ENCODE data around the gene AGBL5. TPM values are rescaled to one million over a fixed set of nuclear protein-coding genes. Genes with fewer than 3 reads are reported as not detected.
"Not testable (repeated sequence)": the region's sequence is repeated elsewhere in the genome, so short reads cannot be mapped to it uniquely, and the experiment has no call there.

AGBL5 gene
- total RNA-seq, 1 donor from 2014 or later = 6.8 TPM

DNA sequence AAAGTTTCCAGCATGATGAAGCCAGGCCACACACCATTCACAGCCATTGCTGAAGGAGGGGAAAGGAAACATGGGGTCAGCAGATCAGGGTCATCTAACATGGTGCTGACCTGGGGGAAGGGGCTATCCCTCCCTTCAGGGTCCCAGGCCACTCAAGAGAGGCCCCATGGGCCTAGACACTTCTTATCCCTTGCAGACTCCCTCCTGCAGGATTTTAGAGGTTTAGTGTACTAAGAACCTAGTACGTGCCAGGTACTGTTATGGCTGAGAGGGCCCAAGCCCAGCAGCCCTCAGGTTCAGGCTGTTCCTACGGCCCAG is 43.9 kb downstream of the AGBL5 start:
- intact Hi-C loops (cut with DNase I) = loop anchor here (5.0 kb wide), 1 partner anchor 97 kb away; no protein-coding TSS in a partner anchor
- DNase-seq (no peak), ATAC-seq (ENCODE audit: poor library complexity) (no peak)

DNA sequence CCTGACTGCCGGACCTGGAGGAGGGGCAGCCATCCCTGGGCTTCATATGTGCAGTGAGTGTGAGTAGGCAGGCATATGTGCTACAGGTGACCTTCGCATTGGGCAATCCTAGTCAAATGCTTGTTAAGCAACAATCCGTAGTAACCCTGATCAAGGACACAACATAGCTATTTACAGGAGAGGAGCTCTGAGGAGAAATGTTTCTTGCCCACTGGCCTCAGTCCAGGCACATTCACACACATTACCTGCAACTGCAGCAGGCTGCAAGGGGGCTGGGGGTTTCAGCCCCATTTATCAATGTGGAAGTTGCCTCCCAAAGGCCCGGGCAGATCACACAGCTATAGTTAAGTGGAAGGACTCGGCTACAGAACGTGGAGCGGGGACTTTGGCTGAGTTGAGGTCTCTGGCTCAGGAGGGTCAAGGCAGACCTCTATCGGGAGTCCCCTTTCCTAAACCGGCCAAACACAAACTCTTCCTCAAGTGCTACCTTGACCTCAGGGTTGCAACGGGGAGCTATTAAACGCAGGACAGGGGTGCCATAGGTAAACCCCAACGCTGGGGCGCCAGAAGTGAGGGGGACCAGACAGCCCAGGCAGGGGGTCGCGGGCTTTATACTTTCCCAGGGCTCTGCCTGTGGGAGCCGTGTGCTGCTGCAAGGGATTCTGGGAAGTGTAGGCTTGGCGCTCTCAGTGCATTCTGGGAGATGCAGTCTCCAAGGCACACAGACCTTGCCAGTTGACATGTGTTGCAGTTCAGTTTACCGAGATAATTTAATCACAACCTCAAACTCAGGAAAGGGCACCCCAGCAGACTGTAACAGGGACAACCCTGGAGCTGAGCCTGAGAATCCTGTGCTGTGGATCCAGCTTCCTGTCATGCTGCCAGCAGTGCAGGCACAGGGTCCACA is 44.5 kb downstream of the AGBL5 start:
- intact Hi-C loops (cut with DNase I) = loop anchor here (5.0 kb wide), 1 partner anchor 96 kb away; no protein-coding TSS in a partner anchor
- DNase-seq (peak; percentile 73), ATAC-seq (ENCODE audit: poor library complexity) (peak; percentile 90)

DNA sequence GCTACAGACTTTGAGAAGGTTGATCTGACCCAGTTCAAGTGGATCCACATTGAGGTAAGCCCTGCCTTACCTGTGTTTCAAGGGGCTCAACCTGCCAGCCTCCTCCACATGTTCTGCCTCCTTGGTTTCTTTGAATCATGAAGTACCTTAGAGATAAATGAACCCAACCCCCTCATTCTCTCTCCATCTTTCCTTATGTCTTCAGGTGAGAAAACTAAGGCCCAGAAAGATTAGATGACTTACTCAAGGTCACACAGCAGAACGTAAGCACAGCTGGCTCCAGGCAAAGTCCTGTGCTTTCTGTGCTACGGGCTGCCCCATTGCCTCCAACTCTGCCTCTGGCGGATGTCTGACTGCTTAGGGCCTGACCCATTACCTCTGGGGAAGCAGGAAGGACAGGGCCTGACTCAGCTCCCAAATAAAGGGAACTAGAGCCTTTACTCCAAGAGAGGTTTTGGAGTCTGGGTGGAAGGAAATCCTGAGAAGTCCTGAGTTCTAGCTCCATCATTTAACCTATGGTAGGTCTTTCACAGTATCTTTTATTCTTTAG is 45.4 kb downstream of the AGBL5 start:
- ATAC-seq (ENCODE audit: poor library complexity) (peak; percentile 25), DNase-seq (no peak)
- intact Hi-C loops (cut with DNase I) = loop anchor here (5.0 kb wide), 1 partner anchor 95 kb away; no protein-coding TSS in a partner anchor

DNA sequence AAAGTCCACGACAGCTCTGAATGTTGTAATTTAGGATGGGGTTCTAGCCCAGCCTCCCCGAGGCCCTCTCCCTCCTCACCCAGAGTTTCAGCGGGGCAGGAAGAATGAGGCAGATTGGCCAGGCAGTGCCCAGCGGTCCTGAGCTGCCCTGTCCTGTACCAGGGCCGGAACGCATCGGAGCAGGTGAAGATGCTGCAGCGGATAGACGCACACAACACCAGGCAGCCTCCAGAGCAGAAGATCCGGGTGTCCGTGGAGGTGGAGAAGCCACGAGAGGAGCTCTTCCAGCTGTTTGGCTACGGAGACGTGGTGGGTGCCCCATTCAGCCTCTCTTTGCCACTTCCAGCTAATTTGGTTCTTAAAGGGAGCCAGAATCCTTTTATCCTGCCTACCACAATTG is 45.9 kb downstream of the AGBL5 start:
- no peak for ATAC-seq (ENCODE audit: poor library complexity)
- intact Hi-C loops (cut with DNase I) = loop anchor here (5.0 kb wide), 1 partner anchor 95 kb away; no protein-coding TSS in a partner anchor
- DNase-seq = no peak

DNA sequence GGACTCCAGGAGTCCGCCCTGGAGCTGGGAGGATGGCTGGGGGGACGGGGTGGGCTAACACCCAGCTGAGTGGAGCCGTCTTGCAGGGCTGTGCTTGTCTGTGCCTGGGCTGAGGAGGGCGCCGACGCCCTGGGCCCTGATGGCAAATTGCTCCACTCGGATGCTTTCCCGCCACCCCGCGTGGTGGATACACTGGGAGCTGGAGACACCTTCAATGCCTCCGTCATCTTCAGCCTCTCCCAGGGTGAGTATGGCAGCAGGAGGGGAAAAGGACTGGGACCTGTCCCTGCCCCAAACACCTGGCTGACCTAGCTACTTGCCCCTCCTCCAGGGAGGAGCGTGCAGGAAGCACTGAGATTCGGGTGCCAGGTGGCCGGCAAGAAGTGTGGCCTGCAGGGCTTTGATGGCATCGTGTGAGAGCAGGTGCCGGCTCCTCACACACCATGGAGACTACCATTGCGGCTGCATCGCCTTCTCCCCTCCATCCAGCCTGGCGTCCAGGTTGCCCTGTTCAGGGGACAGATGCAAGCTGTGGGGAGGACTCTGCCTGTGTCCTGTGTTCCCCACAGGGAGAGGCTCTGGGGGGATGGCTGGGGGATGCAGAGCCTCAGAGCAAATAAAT is 48.0 kb downstream of the AGBL5 start:
- intact Hi-C loops (cut with DNase I) = loop anchor here (5.0 kb wide), 1 partner anchor 93 kb away; no protein-coding TSS in a partner anchor
- DNase-seq (no peak), ATAC-seq (ENCODE audit: poor library complexity) (no peak)

DNA sequence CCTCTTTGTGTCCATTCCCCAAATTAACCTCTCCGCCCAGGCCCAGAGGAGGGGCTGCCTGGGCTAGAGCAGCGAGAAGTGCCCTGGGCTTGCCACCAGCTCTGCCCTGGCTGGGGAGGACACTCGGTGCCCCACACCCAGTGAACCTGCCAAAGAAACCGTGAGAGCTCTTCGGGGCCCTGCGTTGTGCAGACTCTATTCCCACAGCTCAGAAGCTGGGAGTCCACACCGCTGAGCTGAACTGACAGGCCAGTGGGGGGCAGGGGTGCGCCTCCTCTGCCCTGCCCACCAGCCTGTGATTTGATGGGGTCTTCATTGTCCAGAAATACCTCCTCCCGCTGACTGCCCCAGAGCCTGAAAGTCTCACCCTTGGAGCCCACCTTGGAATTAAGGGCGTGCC is 48.6 kb downstream of the AGBL5 start:
- intact Hi-C loops (cut with DNase I) = loop anchor here (5.0 kb wide), 1 partner anchor 177 kb away; the partner anchor contains the start of gene DNAJC5G
- DNase-seq = no peak
- ATAC-seq (ENCODE audit: poor library complexity) = no peak

DNA sequence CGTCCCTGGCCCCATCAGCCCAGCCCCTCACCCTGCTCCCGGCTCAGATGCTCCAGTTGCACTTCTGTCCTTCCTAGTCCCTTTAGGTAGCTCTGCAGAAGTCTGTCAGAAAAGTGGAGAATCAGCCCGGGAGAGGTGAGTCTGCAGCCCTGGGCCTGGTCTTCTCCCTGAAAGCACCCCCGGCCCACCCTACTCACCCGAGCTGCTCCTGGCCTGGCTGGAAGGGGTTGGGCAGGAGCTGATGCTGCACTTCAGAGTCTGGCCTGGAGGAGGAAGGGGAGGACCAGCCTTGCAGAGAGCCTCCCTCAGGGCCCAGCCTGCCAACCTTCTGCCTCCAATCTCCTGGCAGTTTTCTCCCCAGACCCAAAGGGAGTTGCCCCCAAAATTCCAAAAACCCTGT is 50.9 kb downstream of the AGBL5 start:
- DNase-seq (no peak), ATAC-seq (ENCODE audit: poor library complexity) (no peak)
- intact Hi-C loops (cut with DNase I) = loop anchor here (5.0 kb wide), 1 partner anchor 175 kb away; the partner anchor contains the start of gene DNAJC5G

DNA sequence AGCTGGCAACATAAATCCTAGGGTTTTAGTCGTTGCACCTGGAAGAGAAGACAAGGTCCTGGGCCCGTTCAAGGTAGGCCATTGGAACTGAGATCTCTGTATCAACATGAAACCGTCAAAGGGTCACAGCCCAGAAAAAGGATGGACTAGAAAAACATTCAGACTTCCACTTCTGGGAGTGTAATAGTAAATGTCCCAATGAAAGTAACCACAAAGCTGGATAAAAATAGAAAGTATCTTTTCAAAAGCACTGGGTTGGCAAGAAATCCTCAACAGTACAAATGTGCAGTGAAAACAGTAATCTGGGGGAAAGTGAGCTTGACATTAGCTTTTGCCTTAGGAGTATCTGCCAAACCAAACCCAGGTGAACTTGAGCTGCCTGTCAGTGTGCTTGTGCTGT is 54.5 kb downstream of the AGBL5 start:
- ATAC-seq (ENCODE audit: poor library complexity) (no peak), DNase-seq (no peak)
- intact Hi-C loops (cut with DNase I) = no loop called here

DNA sequence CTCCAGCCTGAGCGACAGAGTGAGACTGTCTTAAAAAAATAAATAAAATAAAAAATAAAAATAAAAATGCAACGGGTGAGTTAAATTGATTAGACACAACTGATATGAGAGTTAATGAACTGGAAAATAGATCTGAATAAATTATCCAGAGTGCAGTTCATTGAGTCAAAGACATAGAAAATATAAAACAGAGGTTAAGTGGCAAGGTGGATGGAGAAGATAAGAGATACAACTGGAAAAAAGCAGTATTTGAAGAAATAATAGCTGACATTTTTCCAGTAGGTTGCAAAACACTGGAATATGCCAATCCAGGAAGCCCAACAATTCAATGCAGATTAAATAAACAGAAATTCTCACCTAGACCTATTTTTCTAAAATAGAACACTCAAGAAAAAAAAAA is 56.8 kb downstream of the AGBL5 start:
- intact Hi-C loops (cut with DNase I) = no loop called here
- ATAC-seq (ENCODE audit: poor library complexity) (no peak), DNase-seq (no peak)

DNA sequence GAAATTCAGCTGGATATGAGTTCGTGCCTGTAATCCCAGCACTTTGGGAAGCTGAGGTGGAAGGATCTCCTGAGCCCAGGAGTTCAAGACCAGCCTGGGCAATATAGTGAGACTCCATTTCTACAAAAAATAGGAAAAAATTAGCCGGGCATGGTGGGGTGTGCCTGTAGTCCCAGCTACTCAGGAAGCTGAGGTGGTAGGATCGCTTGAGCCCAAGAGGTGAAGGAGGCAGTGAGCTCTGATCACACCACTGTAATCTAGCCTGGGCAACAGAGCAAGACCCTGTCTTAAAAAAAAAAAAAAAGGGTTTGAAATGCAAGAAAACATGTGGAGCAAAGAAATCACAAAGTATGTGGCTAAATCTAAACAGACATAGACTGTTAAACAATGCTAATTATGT is 57.6 kb downstream of the AGBL5 start:
- intact Hi-C loops (cut with DNase I) = no loop called here

DNA sequence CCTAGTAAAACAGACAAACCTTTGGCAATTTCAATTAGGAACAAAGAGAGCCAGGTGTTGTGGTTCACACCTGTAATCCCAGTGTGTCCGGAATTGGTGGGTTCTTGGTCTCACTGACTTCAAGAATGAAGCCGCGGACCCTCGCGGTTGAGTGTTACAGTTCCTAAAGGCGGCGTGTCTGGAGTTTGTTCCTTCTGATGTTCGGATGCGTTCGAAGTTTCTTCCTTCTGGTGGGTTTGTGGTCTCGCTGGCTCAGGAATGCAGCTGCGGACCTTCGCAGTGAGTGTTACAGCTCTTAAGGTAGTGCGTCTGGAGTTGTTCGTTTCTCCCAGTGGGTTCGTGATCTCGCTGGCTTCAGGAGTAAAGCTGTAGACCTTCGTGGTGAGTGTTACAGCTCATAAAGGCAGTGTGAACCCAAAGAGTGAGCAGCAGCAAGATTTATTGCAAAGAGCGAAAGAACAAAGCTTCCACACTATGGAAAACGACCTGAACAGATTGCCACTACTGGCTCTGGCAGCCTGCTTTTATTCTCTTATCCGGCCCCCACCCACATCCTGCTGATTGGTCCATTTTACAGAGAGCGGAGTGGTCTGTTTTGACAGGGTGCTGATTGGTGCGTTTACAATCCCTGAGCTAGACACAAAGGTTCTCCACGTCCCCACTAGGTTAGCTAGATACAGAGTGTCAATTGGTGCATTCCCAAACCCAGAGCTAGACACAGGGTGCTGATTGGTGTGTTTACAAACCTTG is 59.3 kb downstream of the AGBL5 start:
- ATAC-seq (ENCODE audit: poor library complexity); intact Hi-C loops (cut with DNase I); DNase-seq: not testable (repeated sequence)

More for the DNA sequence above, 57.6 kb downstream of the AGBL5 start:
- no peak for DNase-seq
- no peak for ATAC-seq (ENCODE audit: poor library complexity)

DNA sequence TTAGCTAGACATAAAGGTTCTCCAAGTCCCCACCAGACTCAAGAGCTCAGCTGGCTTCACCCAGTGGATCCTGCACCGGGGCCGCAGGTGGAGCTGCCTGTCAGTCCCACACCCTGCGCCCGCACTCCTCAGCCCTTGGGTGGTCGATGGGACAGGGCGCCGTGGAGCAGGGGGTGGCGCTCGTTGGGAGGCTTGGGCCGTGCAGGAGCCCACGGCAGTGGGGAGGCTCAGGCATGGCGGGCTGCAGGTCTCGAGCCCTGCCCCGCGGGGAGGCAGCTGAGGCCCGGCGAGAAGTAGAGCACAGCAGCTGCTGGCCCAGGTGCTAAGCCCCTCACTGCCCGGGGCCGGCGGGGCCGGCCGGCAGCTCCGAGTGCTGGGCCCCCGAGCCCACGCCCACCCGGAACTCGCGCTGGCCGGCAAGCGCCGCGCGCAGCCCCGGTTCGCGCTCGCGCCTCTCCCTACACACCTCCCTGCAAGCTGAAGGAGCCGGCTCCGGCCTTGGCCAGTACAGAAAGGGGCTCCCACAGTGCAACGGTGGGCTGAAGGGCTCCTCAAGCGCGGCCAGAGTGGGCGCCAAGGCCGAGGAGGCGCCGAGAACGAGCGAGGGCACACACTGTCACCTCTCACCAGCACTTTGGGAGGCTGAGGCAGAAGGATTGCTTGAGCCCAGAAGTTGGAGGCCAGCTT is 60.1 kb downstream of the AGBL5 start:
- intact Hi-C loops (cut with DNase I); DNase-seq; ATAC-seq (ENCODE audit: poor library complexity): not testable (repeated sequence)

DNA sequence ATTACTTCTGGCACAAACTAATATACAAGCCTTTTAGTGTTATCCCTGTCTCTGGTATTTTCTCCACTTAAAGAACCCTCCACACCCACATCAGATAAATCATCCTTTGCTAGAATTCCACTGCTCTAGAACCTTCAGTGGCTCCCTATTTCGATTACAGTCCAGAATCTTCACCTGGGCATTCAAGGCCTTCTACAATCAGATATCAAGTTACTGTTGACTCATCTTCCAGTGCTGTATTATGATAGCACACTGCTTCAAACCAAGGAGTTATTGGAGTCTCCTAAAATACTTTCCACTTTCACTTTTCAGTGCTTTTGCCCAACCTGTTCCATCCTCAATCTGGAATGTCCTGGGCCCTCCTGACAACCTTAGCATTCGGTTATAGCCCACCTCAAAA is 64.1 kb downstream of the AGBL5 start:
- no peak for DNase-seq
- intact Hi-C loops (cut with DNase I) = no loop called here
- no peak for ATAC-seq (ENCODE audit: poor library complexity)

DNA sequence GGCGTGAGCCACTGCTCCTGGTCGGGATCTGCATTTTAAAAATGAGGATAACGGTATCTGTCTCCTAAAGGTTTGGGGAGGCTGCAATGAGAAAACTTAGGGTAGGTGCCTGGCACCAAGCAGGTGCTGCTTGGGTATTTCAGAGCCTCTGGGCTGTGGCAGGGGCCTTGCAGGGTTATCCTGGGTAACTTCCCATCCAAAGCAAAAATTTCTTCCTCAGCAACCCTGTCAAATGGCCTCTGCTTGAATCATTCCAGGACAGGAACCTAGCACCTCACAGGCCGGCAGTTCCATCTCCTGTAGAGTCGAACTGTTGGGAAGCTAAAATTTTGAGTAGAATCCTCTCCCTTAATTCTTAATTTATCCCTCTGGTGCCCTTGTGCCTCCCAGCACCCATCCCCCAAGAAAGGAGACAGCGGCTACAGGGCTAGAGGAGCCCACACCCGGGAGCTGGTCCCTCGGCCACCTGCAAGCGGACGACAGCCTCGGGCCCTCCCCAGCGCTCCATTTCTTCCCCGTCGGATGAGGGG is 66.6 kb downstream of the AGBL5 start:
- DNase-seq (no peak), ATAC-seq (ENCODE audit: poor library complexity) (no peak)
- intact Hi-C loops (cut with DNase I) = no loop called here

DNA sequence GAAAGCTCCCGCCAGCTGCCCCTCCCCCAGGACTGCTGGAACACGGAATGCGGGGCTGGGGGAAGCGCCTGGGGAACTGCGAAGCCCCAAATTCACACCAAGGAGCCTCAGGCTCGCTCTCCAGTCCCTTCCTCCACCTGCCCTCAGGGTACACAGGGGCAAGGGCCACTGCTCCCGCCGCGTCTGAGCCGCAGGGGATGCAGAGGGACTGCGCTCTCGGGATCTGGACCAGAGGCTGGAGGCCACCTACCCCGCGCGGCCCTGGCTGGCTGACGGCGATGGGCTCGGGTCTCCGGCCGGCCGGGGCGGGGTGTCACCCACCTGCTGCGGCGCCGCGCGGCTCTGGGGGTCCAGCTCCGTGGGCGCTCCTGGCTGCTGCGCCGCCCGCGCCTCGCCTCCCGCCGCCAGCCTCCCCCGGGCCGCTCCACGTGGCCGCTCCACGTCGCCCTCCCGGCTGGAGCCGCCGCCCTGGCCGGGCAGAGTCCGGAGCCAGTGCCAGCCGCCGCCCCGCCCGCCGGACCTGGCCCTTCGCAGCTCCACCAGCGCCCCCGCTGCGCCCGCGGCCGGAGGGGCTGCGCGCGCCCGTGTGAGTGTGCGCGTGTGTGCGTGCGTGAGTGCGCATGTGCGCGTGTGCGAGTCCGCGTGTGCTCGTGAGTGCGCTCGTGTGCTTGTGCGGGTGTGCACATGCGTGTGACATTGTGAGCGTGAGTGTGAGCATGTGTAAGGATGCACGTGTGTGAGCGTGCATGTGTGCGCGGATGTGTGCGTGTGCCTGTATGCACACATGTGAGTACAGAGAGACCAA is 67.3 kb downstream of the AGBL5 start, which contains the start of gene CGREF1:
Gene CGREF1 (minus strand): TSS at position 604 of the 805 bp plus-strand sequence. CDS start 14,762 bp downstream, outside the sequence.
- intact Hi-C loops (cut with DNase I) = no loop called here
- DNase-seq = no peak
- ATAC-seq (ENCODE audit: poor library complexity) = no peak

DNA sequence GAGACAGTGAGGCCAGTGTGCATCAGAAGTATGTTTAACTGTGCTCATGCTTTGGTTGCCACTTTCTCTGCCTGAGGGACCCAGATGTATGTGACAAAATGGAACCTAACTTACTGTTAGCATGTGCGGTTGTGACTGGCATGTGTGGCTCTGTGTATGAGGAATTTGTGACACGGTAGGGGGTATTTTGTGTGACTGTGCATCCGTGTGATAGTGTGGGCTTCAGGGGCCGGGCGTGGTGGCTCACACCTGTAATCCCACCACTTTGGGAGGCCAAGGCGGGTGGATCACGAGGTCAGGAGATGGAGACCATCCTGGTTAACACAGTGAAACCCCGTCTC is 67.8 kb downstream of the AGBL5 start:
- DNase-seq; intact Hi-C loops (cut with DNase I); ATAC-seq (ENCODE audit: poor library complexity): not testable (repeated sequence)
